ENCODE results near the gene PFDN2. TPM values are rescaled to one million over a fixed set of nuclear protein-coding genes. Genes with fewer than 3 reads are reported as not detected.

PFDN2 gene
- total RNA-seq, 1 donor from 2014 or later, result 56.2 TPM

DNA sequence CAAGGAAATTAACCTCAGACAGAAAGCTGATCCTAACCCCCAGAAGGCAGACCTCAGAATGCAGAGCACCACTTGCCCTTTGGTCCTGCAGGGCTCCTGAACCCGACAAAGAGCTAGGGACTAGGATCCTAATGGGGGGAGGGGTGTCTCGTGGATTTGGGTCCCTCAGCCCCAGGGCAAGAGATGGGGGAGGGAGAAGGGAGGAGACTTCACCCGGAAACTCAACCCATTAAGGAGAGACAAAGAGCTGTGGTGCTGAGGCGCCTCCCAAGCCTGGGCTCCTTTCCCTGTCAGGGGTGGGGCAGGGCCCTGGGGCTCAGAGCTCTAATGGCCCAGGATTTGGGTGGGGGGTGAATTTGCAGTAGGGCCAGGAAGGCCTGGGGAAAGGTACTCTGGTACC, 31.4 kb downstream of the PFDN2 start:
- Histone ChIP-seq H3K9me3 (no peaks in the 10 kb centered on the region), H3K4me1 (peaks cover 13% of the 10 kb centered on the region), H3K27ac (no peak overlapping the region), H3K4me3 (no peak overlapping the region), H3K36me3 (no peaks in the 10 kb centered on the region), H3K27me3 (no peaks in the 10 kb centered on the region)
- no peak for TF ChIP-seq CTCF (IDR thresholded peaks at IDR 0.05)
- ATAC-seq, result no peak
- intact Hi-C loops (cut with DNase I), result no loop called here
- DNase-seq, result no peak

DNA sequence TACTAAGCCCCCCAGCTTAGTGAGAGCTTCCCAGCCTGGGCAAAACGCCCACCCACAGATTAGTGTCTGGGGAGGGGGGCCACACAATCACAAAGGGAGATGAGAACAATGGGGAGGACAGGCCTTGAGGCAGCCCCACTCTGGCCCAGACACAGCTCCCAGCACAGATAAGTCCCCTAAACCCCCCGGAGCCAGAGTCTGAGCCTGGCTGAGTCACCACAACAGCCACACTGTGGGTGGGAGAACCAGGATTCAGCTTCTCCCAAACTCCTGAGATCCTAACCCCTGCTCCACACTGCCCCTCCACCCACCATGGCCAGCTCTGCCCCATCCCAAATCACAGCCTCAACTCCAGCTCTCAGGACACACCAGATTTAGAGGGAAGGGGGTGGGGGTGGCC, 32.7 kb downstream of the PFDN2 start:
- Histone ChIP-seq H3K27me3 (no peaks in the 10 kb centered on the region), H3K27ac (no peak overlapping the region), H3K9me3 (no peaks in the 10 kb centered on the region), H3K4me1 (peaks cover 13% of the 10 kb centered on the region), H3K36me3 (no peaks in the 10 kb centered on the region), H3K4me3 (no peak overlapping the region)
- no peak for TF ChIP-seq CTCF (IDR thresholded peaks at IDR 0.05)
- DNase-seq (no peak), ATAC-seq (no peak)
- intact Hi-C loops (cut with DNase I), result no loop called here

DNA sequence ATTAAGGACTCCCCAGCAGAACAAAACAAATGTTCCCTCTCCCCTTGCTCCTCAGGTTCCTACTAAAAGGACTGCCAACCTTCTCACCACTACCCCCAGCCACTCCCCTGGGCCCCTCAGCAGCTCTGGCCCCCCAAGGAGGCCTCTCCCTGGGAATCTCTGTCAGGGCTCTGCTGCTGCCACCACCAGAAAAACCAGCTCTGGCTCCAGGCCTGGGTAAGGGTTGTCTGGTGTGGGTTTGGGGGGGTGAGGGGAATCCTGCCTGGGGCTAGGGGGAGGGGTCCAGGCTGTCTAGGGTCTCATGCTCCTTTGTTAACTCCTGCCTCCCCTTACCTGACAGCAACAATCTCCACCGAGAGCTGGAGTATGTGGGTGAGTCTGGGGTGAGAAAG, 33.2 kb downstream of the PFDN2 start:
- no peak overlapping the region for H3K4me3 ChIP-seq
- DNase-seq (no peak), ATAC-seq (no peak)
- intact Hi-C loops (cut with DNase I), result no loop called here
- H3K9me3 ChIP-seq, result no peaks in the 10 kb centered on the region
- no peak overlapping the region for H3K27ac ChIP-seq
- H3K36me3 ChIP-seq, result no peaks in the 10 kb centered on the region
- no peak for TF ChIP-seq CTCF (IDR thresholded peaks at IDR 0.05)
- H3K27me3 ChIP-seq, result no peaks in the 10 kb centered on the region
- H3K4me1 ChIP-seq, result peaks cover 13% of the 10 kb centered on the region

GRCh38 chr1:161083748-161084596, 33.9 kb downstream of the PFDN2 start:
- Histone ChIP-seq H3K27ac (peak overlapping the region; percentile 42), H3K9me3 (no peaks in the 10 kb centered on the region), H3K27me3 (no peaks in the 10 kb centered on the region), H3K4me1 (peaks cover 13% of the 10 kb centered on the region), H3K36me3 (no peaks in the 10 kb centered on the region), H3K4me3 (no peak overlapping the region)
- intact Hi-C loops (cut with DNase I), result no loop called here
- ATAC-seq (no peak), DNase-seq (no peak)
- TF ChIP-seq CTCF (IDR thresholded peaks at IDR 0.05), result no peak

DNA sequence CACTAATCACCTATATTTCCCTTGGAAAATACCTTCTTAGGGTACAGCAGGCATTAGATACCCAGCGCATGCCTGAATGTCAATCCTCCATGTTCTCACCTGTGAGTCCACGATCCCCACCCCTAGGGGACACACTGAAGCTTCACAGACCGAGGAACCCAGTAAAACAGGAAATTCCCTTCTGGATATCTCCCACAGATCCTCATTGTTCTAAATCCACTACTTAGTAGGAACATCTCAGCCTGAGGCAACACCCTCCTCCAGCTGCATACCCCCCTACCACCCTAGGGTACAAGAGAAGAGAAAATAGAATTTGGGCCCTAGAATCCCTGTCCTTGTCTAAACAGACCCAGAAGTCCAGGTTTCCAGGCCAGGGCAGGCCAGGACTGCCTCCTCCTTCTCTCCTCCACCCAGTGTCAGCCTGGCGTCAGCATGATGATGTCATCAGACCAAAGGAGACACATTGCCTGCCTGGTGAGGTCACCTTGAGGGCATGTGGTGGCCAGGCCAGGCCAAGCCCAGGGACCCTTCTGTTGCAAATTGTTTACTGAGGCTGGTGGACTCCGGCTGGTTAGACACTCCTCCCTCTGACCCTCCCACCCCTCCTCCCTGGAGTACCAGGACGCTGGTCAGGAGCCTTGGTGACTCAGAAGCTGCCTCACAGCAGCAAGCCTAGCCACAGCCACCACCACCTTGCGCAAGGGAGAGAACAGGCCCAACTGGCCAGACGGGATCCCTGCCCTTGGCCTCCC, 34.7 kb downstream of the PFDN2 start:
- TF ChIP-seq CTCF (IDR thresholded peaks at IDR 0.05), result no peak
- no peaks in the 10 kb centered on the region for H3K27me3 ChIP-seq
- peaks cover 13% of the 10 kb centered on the region for H3K4me1 ChIP-seq
- intact Hi-C loops (cut with DNase I), result no loop called here
- DNase-seq (peak; percentile 97), ATAC-seq (peak; percentile 96)
- H3K4me3 ChIP-seq, result no peak overlapping the region
- H3K9me3 ChIP-seq, result no peaks in the 10 kb centered on the region
- H3K36me3 ChIP-seq, result no peaks in the 10 kb centered on the region
- peak overlapping the region; percentile 42 for H3K27ac ChIP-seq
